Breast epithelium (tissue), 4 donors: ENCODE results near the gene TOLLIP. TPM values are rescaled to one million over a fixed set of nuclear protein-coding genes. Genes with fewer than 3 reads are reported as not detected.

Source experiments
- DNase-seq, 2 donors: peaks; one replicate each; pipeline ENCODE4 v3.0.0-alpha.2; 2019; ENCODE audit warnings: low spot score in 2 of 2
- H3K27ac ChIP-seq, 2 donors: fragments of 200-600 bp; sonication (generic) in 1 of 2; one replicate each; pipeline ENCODE4 v1.5.1; 2016 to 2019; ENCODE audit warnings: mild to moderate bottlenecking in 1 of 2
- H3K27me3 ChIP-seq, 2 donors: fragments of 200-600 bp; sonication (generic) in 1 of 2; one replicate each; pipeline versions ENCODE4 v1.5.1 to v1.6.0; 2017 to 2019; ENCODE audit warnings: control low read depth in 1 of 2, mild to moderate bottlenecking in 1 of 2
- H3K36me3 ChIP-seq: fragments of 200-600 bp; one replicate; pipeline ENCODE4 v1.5.1; 2019
- H3K4me1 ChIP-seq, 2 donors: fragments of 200-600 bp; sonication (generic); one replicate each; pipeline ENCODE4 v1.5.1; 2016 to 2019; ENCODE audit warnings: control low read depth in 1 of 2
- H3K4me3 ChIP-seq, 3 donors: fragments of 200-600 bp; sonication (generic); 1 replicate in 2 of 3; 2 replicates in 1 of 3; pipeline ENCODE4 v1.5.1; 2016 to 2019; ENCODE audit warnings: mild to moderate bottlenecking in 3 of 3, moderate library complexity in 2 of 3
- H3K9me3 ChIP-seq, 2 donors: fragments of 200-600 bp; sonication (generic) in 1 of 2; one replicate each; pipeline ENCODE4 v1.5.1; 2016 to 2019; ENCODE audit warnings: control low read depth in 1 of 2
- CTCF ChIP-seq, 3 donors: fragments of 450-650 bp; IDR thresholded peaks; one replicate each; pipeline ENCODE4 v1.5.1; 2016 to 2017; ENCODE audit warnings: antibody characterized with exemption in 3 of 3, mild to moderate bottlenecking in 3 of 3, moderate library complexity in 3 of 3
- POLR2A ChIP-seq: fragments of 450-650 bp; IDR thresholded peaks from one replicate; pipeline ENCODE4 v1.6.1; 2016; ENCODE audit warnings: antibody characterized with exemption, mild to moderate bottlenecking, moderate library complexity
- POLR2AphosphoS5 ChIP-seq, 3 donors: sonication (generic); formaldehyde crosslinking; IDR thresholded peaks; one replicate each; pipeline ENCODE4 v1.6.1; 2017; ENCODE audit warnings: antibody characterized with exemption in 3 of 3
- intact Hi-C: fragments of 100-400 bp; cut with DNase I; formaldehyde crosslinking; loops from one replicate; pipeline ENCODE4 v1.15.1; 2023; ENCODE audit warnings: low total_unique reads
- total RNA-seq, 3 donors: library from RNA; depleted of rRNA; stranded (reverse); fragments of >200 nt; gene quantifications; one replicate each; pipeline ENCODE4 v1.1.0, GENCODE V29; 2016

Gene TOLLIP
- total RNA-seq, 3 donors from 2014 or later, result 32.8 to 47.2 (median 41.0) TPM

GRCh38 chr11:1310318-1310687 lies 871 bp upstream of the TOLLIP start:
- intact Hi-C loops, result no loop called here
- Histone ChIP-seq H3K9me3 (peaks cover 0 to 3% of the 10 kb centered on the region in 2 donors), H3K27ac (peak overlapping the region; percentile 94 to 96), H3K4me1 (peaks cover 7 to 17% of the 10 kb centered on the region in 2 donors), H3K27me3 (no peaks in the 10 kb centered on the region), H3K4me3 (peak overlapping the region; percentile 88 to 97 (median 92)), H3K36me3 (no peaks in the 10 kb centered on the region)
- no peak for TF ChIP-seq CTCF (IDR thresholded peaks at IDR 0.05)
- TF ChIP-seq POLR2A, result no peak
- DNase-seq, result no peak

GRCh38 chr11:1308743-1309497 lies 512 bp downstream of the TOLLIP start:
- TF ChIP-seq CTCF (IDR thresholded peaks at IDR 0.05), result no peak
- TF ChIP-seq POLR2AphosphoS5 (IDR thresholded peaks at IDR 0.05), result no peak
- TF ChIP-seq POLR2A, result no peak
- H3K27me3 ChIP-seq, result no peaks in the 10 kb centered on the region
- H3K27ac ChIP-seq, result peak overlapping the region; percentile 94 to 96
- peak overlapping the region; percentile 88 to 97 (median 92) for H3K4me3 ChIP-seq
- H3K36me3 ChIP-seq, result no peaks in the 10 kb centered on the region
- intact Hi-C loops, result no loop called here
- DNase-seq, result no peak
- H3K9me3 ChIP-seq, result peaks cover 0 to 3% of the 10 kb centered on the region in 2 donors
- H3K4me1 ChIP-seq, result peaks cover 7 to 17% of the 10 kb centered on the region in 2 donors

- peaks cover 7 to 21% of the 10 kb centered on the region in 2 donors for H3K4me1 ChIP-seq
- H3K27me3 ChIP-seq, result no peaks in the 10 kb centered on the region
- H3K4me3 ChIP-seq, result peak overlapping the region; percentile 88 to 97 (median 92)
- DNase-seq, result no peak
- intact Hi-C loops, result no loop called here
- TF ChIP-seq POLR2AphosphoS5 (IDR thresholded peaks at IDR 0.05) (no peak), POLR2A (no peak), CTCF (IDR thresholded peaks at IDR 0.05) (no peak)
- peaks cover 0 to 3% of the 10 kb centered on the region in 2 donors for H3K9me3 ChIP-seq
- H3K36me3 ChIP-seq, result no peaks in the 10 kb centered on the region
- no peak overlapping the region for H3K27ac ChIP-seq
These were observed 1.3 kb downstream of the TOLLIP start for GRCh38 chr11:1307998-1308742.

- Histone ChIP-seq H3K4me1 (peaks cover 7 to 30% of the 10 kb centered on the region in 2 donors), H3K27me3 (no peaks in the 10 kb centered on the region), H3K36me3 (no peaks in the 10 kb centered on the region), H3K4me3 (peak overlapping the region in 1 of 3 donors; percentile 21), H3K9me3 (peaks cover 0 to 3% of the 10 kb centered on the region in 2 donors), H3K27ac (no peak overlapping the region)
- intact Hi-C loops, result no loop called here
- TF ChIP-seq POLR2AphosphoS5 (IDR thresholded peaks at IDR 0.05), result no peak
- no peak for TF ChIP-seq CTCF (IDR thresholded peaks at IDR 0.05)
- no peak for TF ChIP-seq POLR2A
- no peak for DNase-seq
These were observed 2.1 kb downstream of the TOLLIP start for GRCh38 chr11:1307163-1307870.
